NCI-H446 (cell line): ENCODE data around the gene PTGDS.

Source experiments
- DNase-seq, 2 experiments: peaks; one replicate each; lab custom pipeline; 2025; lab: John Stamatoyannopoulos, UW

The PTGDS gene

DNA sequence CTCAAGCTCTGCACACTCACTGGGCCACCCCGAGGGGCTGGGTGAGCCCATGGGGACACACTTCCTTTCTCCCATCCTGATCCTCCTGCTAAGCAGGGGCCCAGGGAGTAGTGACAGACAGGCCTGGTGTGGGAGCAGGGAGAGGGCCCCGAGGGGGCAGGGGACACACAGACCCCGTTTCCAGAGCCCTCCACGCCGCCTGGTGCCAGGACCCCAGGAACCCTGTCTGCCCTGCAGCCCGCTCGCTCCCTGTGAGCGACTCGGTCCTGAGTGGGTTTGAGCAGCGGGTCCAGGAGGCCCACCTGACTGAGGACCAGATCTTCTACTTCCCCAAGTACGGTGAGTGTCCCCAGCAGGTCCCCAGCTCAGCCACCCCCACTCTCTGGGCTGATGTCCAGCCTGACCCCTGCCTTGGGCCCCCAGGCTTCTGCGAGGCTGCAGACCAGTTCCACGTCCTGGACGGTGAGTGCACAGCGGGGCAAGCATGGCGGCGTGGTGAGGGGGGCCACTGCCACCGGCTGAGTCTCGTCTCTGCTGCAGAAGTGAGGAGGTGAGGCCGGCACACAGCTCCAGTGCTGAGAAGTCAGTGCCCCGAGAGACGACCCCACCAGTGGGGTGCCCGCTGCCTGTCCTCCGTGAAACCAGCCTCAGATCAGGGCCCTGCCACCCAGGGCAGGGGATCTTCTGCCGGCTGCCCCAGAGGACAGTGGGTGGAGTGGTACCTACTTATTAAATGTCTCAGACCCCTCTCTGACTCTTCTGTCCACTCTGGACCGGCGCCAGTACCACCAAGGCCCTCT, 30.9 kb upstream of the PTGDS start:
- no peak for DNase-seq

DNA sequence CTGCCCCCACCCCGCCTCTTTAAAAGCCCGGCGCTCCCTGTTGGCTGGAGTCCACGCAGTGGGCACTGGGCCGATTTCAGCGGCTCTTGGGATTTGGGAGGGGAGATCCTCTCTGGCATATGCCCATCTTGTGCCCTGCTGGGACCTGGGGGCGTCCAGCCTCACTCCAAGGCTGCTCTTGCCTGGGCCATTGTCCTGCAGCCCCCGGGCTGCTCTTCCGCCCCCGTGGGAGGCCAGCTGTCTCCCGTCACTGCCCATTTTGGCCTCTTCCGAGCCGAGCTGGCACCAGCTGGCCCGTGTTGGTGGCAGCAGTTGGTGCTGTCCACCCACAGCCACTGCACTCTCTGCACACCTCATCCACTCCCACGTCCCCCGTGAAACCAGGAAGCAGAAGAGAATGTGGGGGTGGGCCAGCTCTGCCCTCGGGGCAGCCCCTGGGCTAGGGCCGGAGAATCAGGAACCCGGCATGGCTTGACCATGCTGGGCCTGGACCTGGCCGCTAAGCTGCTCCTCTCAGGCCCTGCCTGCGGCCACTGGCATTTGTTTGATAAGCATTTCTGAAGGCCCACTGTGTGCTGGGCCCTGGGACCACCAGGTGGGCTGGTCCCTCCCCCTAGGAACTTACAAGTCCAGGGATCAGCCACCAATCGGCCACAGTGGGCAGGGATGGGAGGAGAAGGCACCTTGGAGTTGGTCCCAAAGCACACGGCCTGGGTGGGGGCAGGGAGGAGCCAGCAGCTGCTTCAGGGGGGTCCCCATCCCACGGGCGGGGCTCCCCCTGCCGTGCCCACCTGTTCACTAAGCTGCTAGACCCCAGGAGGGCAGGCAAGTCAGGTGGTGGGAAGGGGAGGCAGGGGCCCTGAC, 30.0 kb upstream of the PTGDS start:
- DNase-seq: no peak

DNA sequence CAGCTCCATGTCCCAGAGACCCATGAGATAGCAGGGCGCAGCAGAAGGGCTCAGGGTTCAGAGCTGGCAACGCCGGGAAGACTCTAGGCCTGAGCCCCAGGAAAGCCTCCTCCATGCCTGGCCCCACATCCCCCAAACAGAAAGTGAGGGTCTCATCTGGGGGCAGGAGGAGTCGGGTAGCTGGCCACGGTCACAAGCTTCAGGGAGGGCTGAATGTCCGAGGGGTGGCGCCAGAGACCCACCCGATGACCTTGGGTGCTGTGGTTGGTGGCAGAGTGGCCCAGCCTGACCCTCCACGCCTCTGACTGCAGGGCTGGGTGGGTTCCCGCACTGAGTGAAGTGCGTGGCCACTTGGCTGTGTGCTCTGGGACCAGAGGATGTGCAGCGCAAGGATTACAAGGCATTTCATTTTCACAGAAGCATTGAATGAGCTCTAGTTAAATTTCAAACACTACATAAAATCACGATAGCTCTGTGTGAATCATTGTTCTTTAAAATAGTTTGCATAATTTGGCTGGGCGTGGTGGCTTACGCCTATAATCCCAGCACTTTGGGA, 29.3 kb upstream of the PTGDS start:
- no peak for DNase-seq

DNA sequence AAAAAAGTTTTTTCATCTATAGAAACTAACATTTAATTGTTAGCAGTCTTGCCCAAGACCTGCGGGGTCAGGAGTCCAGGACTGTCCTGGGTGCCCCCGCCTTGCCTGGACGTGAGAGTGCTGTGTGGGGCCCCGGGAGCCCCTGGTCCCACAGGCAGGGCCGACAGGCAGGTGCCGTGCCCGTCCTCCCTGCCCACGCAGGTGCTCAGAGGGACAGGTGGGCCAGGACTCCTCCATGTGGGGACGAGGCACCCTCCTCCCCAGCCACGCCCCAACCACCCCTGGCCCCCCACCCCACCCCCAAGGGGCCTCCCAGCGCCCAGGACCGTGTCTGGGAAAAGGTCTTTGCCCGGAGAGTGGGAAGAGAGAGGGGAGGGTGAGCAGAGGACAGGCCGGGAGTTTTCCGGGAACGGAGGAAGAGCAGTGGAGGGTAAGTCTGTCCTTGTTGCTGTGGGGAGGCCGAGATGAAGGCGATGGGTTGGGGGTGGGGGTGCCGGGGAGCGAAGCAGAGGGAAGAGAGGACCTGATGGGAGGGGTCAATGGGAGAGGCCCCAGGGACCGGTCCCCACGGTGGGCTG, 28.0 kb upstream of the PTGDS start:
- DNase-seq: no peak

DNA sequence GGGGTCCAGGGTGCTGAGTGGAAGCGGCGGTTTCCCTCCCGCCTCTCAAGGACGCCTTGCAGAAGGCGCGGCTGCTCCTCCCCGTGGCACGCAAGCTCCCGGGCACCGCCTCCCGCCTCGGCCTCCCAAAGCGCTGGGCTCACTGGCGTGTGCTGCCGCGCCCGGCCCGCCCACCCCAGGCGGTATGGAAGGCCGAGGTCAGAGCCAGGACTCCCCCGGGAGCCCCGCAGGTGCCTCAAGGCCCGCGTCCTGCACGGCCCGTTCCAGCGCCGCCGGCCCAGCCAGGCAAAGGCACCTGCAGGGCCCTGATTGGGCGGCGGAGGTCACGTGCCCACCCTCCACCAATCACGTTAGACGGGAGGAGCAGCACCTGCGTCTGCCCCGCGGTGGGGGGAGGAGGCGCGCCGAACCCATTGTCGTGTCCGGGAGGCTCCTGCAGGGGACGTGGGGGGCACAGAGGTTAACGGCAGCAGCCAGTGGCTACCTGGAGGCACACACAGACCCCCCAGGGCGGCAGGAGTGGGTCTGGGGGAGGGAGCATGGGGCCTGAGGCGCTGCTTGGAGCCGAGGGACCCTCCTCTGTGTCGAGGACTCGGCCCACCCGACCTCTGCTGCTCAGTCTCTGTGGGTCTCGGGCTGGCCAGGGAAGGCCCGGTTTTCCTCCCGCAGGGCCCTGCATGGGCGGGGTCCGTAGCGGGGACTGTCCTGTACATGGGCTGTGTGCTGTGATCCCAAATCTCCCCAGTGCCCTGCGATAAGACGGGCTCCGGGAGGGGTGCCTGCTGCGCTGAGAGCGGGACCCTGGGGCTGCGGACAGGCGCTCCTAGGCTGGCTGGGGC, 27.3 kb upstream of the PTGDS start:
- peak; percentile 52 to 79 for DNase-seq

DNA sequence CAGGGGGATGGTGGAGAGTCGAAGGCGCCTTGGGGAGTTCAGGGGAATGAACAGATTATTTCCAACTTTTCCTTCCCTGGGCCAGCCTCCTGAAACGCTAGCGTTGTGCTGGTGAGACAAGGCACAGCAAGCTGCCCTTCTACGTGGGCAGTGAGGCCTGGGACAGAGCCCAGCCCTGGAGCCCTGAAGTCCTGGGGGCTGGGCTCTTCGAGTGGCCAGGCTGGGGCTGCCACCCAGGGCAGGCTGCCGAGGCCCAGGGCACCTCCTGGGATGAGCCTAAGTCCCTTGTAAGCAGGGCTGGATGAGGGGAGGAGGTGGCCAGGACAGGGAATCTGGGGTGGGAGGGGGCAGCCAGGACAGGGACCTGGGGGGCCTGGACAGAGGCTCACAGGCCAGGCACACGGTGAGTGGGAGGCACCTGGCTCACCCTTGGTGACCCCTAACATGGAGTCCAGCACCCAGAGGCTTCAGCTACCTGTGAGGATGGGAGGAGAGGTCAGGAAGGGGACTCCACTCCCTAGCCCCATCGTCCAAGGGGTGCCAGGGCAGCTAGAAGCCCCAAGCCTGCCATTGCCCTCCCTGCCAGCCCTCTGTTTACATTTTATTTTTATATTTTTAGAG, 26.5 kb upstream of the PTGDS start:
- no peak for DNase-seq

DNA sequence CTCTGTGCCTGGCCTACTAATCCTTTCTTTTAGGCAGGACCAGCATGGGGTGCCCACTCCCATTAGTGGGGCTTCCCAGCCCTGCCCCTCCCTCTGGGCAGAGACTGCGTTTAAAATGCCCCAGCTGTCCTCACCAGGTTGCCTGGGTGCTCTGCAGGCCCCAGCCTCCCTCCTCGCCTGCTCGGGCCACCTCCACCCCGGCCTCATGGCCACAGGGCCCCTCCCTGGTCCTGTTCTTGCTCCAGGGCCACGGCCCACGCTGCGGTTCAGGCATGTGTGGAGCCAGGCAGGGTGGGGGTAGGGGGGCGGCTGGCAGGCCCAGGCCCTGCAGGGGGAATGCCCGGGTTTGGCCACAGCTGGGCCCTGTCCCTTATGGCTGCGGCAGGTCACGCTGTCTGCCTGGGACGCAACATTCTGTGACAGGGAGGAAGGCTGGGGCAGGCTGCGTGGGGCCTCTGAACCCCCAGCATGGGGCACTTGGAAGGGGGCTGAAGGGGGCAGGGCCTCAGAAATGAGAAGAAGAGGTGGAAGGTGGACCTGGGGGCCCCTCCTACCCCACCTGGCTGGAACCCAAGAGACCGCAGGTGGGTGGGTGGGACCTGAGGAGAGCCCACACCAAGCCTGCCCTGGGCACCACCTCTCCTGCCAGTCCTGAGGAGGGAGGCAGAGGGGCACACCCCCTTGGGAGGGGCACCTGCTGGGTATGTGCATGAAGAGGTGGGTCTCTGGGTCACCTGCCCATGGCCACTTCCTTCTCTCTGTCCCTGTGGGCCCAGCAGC, 25.6 kb upstream of the PTGDS start, which contains the start of gene LCN12:
LCN12 (plus strand) TSS at position 733 of the 780 bp plus-strand sequence. CDS start 55 bp downstream, outside the sequence.
- DNase-seq: no peak

DNA sequence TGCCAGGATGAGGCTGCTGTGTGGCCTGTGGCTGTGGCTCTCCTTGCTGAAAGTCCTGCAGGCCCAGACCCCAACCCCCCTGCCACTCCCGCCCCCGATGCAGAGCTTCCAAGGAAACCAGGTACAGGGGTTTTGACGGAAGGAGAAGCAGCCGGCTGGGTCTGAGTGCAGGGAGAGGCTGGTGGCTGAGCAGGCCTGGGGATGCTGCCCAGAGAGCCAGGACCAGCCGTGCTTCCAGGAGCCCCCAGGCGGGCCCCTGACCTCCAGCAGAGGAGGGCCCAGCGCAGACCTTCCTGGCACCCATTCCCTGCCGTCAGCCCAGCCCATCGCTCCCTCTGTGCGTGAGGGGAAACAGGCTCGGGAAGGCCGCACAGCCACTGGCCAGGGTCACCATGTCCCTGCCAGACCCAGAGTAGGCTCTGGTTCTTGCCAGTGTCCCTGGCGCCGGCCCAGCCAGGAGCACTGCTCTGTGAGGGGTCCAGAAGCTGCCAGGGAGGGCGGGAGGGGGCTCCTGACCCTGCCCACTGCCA, 24.9 kb upstream of the PTGDS start:
- no peak for DNase-seq

DNA sequence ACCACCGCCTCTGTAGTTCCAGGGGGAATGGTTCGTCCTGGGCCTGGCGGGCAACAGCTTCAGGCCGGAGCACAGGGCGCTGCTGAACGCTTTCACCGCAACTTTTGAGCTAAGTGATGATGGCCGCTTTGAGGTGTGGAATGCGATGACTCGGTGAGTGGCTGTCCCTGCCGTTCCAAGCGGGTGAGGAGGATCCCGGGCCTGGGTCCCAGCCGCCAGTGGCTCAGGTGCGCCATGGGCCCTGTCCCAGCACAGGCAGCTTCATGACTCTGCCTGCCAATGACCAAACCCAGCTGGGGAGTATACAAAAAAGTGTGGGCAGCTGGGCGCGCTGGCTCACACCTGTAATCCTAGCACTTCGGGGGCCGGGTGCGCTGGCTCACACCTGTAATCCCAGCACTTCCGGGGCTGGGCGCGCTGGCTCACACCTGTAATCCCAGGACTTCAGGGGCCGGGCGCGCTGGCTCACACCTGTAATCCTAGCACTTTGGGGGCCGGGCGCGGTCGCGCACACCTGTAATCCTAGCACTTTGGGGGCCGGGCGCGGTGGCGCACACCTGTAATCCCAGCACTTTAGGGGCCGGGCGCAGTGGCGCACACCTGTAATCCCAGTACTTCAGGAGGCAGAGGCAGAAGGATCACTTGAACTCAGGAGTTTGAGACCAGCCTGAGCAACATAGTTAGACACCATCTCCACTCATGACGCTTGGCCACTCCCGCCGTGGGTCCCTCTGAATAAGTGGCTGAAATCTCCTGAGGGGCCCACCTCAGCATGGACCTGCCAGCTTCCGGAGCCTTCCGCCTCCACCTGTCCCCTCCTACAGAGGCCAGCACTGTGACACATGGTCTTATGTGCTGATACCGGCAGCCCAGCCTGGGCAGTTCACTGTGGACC, 24.2 kb upstream of the PTGDS start:
- DNase-seq: no peak

DNA sequence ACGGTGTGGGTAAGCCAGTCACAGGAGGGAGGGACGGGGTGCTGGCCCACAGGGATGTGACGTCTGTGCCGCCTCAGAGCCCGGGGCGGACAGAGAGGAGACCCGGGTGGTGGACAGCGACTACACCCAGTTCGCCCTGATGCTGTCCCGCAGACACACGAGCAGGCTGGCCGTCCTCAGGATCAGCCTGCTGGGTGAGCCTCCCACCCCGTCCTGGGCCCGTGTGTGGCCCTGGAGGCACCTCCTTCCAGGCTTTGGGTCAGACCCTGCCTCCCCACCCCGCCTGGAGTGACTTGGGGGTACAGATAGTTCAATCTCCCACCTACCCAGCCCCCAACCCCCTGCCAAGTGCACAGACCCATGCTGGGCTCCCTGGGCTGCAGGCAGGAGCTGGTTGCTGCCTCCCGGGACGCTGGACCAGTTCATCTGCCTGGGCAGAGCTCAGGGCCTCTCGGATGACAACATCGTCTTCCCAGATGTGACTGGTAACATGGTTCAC, 23.5 kb upstream of the PTGDS start:
- no peak for DNase-seq

DNA sequence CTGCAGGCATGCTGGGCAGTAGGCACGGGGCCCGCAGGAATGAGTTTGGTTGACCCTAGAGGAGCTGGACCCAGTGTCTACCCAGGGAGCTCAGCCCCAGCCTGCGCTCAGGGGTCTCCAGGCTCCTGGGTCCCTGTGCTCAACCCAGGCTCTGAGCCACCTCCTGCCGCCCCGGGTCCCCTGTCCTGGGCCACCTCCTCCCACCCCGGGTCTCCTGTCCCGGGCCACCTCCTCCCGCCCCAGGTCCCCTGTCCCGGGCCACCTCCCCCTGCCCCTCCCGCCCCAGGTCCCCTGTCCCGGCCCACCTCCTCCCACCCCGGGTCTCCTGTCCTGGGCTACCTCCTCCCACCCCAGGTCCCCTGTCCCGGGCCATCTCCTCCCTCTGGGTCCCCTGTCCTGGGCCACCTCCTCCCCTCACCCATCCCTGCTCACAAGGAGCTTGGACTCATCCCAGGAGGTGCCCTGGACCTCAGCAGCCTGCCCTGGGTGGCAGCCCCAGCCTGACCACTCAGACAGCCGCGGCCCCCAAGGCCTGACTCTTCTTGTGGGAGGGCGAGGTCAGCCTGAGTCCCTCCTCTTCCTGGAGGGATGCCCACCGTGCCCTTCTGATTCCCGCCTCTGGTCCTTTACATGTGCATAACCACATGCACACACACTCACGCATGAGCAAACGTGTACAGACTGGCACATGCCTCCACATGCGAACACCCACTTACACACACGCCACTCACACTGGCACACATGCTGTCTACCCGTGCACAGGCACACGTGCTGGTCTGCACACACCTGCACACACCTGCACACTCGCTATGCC, 22.8 kb upstream of the PTGDS start:
- no peak for DNase-seq

DNA sequence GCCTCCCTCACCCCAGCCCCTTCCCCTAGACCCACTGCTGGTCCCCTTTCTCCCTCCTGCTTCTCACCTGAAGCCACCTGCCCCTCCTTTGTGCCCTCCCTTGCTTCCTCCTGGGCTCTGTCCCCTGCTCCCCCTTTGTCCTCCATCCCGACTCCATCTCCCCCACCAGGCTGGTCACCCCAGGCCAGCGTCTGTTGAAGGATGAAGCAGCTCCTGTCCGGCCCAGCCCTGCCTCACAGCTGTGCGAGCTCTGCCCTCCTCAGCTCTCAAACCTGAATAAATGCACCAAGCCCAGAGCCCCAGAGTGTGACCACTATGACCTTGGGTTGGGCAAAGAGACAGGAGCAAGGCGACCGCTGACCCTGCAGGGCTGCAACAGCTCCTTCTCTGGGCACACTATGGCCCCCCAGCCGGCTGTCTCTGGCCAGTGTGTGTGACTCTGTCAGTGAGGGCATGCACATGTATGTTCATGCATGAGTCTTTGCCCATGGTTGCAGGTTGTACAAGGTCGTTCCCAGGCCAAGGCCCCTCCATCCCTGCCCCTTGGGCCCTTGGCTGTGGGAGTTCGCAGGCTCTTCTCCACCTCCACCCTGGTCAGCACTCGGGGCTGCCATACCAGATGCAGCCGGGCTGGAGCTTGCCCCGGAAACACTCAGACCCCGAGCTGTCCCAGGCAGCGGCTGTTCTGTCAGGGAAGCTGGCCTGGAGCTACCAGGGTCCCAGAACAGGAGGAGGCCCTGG, 21.9 kb upstream of the PTGDS start:
- DNase-seq: no peak

DNA sequence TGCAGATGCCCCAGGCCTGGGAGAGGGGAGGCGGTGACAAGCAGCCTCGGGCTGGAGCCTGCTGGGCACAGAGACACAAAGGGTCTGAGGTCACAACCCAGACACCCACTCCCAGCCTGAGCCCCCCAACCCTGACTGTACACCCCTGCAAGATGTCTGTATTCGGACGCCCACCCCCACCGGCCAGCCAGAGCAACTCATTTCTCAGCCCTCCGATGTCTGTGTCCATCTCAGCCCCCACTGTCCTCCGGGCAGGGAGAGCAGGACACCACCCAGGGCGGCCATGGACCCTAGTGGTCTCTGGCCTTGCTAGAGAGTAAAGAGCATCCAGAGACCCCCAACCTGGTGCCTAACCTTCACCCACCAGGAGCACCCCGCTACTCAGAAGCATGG, 21.4 kb upstream of the PTGDS start:
- no peak for DNase-seq

DNA sequence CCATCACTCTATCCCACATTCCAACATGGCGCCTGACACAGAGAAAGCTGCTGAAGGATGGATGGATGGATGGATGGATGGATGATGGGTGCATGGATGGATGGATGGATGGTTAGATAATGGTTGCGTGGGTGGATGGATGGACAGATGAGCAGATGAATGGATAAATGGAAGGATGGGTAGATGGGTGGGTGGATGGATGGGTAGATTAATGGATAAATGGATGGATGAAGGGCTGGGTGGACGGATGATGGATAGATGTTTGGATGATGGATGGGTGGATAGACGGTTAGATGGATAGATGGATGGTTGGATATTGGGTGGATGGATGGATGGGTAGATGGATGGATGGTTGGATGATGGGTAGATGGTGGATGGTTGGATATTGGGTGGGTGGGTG, 20.7 kb upstream of the PTGDS start:
- DNase-seq: no peak

DNA sequence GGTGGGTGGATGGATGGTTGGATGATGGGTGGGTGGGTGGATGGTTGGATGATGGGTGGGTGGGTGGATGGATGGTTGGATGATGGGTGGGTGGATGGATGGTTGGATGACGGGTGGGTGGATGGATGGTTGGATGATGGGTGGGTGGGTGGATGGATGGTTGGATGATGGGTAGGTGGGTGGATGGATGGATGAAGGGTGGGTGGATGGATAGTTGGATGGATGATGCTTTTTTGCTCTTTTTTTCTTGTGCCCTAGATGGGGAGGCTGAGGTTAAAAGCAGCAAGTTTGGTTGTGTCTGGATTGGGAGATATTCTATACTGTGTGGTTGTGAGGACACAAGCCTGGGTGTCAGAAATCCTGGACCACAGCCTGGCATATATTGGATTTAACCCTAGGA, 19.8 kb upstream of the PTGDS start:
- DNase-seq: no peak

DNA sequence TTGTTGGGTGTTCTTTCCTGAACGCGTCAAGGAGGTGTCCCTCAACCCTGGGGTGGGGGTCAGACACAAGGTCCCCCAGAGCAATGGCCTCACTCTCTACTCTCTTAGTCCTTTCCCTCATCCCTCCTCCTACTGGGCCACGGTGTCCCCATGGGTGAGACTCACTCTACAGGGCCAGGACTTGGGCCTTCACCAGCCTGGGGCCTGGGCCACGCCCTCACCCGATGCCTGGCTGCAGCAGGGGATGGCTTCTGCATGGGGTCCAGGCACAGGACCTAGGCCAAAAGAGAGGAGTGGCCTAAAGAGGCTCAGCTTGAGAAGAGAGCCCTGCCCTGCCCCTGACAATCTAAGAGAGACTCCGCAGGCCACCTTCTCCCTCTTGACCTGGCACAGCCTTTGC, 19.4 kb upstream of the PTGDS start:
- no peak for DNase-seq

DNA sequence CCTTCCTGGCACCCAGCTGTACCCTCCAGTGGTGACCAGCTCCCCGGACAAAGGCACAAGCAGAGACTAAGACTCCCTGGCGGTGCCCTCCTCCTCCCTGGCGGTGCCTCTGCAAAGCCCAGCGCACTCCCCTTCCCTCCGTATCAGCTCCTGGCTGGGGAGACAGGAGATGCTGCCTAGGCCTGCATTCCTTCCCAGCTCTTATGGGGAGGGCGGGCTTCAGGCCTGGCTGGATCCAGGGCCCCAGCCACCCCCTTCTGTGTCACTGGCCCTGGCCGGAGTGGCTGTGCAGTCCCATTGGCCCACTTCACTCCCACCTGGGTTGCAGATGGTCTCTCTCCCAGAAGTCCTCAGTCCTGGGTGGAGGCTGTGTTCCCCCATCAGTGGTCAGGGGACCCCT, 18.8 kb upstream of the PTGDS start:
- no peak for DNase-seq
